VCaP (cell line): ENCODE data around the gene TENM4.
"Not testable (repeated sequence)": the region's sequence is repeated elsewhere in the genome, so short reads cannot be mapped to it uniquely, and the experiment has no call there.

Experiments used
- H3K27ac ChIP-seq: fragments of 450-650 bp; 2 replicates; pipeline ENCODE4 v1.5.1; 2017
- TF ChIP-seq, protein P1 (sequence below): fragments of 450-650 bp; conservative IDR thresholded peaks from 2 replicates; pipeline ENCODE4 v1.5.1; 2017; ENCODE audit warnings: mild to moderate bottlenecking, moderate library complexity

Gene TENM4

GRCh38 chr11:79227308-79227707, 213.5 kb downstream of the TENM4 start:
- TF ChIP-seq, protein P1, sequence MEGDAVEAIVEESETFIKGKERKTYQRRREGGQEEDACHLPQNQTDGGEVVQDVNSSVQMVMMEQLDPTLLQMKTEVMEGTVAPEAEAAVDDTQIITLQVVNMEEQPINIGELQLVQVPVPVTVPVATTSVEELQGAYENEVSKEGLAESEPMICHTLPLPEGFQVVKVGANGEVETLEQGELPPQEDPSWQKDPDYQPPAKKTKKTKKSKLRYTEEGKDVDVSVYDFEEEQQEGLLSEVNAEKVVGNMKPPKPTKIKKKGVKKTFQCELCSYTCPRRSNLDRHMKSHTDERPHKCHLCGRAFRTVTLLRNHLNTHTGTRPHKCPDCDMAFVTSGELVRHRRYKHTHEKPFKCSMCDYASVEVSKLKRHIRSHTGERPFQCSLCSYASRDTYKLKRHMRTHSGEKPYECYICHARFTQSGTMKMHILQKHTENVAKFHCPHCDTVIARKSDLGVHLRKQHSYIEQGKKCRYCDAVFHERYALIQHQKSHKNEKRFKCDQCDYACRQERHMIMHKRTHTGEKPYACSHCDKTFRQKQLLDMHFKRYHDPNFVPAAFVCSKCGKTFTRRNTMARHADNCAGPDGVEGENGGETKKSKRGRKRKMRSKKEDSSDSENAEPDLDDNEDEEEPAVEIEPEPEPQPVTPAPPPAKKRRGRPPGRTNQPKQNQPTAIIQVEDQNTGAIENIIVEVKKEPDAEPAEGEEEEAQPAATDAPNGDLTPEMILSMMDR = no peak
- no peak overlapping the region for H3K27ac ChIP-seq

DNA sequence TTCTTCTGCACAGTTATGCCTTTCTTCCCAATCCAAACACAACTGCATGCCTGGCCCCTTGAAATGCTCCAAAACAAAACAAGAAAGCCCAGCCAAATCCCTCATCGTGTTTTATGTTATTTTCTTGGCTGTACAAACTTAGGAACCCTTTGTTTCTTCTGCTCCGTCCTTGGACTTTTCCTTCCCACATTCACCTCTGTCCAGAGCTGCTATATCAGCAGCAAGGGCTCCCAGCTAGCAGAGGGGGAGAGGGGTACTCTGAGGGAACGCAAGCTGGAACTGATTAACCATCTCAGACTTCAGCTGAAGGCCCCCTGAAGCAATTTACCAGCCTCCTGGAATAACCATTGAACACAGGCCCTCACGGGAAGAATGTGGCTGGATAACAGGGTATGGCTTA, 214.7 kb downstream of the TENM4 start:
- TF ChIP-seq, protein P1 = no peak
- H3K27ac ChIP-seq = no peak overlapping the region

GRCh38 chr11:79222163-79222562, 218.7 kb downstream of the TENM4 start:
- H3K27ac ChIP-seq = not testable (repeated sequence)

DNA sequence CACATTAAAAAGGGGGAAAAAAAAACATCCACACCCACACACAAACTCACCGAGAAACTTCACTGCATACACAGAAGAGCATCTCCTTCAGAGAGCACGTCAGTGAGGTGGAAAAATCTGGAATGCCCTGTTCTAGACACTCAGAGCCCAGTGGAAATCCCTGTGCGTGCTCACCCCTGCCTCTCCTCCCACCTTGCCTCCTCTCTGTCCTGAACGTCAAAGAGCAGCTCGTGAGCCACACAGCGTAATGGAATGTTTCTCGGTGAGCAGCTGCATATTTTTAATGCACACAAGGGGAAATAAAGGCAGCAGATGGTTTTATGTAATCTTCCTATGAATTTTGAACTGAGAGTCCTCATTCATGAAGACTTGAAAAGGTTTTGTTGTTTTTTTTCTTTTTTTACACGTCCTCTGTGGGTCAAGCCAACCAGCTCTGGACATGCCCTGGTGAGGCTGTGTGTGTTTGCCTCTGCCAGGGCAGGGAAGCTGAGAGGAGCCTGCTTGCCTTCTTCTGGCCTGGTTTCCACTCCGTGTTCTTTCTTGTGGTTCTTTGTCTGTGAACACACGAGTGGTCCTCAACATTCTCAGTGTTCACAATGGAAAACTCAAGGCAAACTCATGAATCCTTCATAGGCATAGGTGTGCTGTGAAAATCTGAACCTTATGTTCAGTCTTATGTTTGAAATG, 219.2 kb downstream of the TENM4 start:
- no peak overlapping the region for H3K27ac ChIP-seq
- TF ChIP-seq, protein P1 = no peak

DNA sequence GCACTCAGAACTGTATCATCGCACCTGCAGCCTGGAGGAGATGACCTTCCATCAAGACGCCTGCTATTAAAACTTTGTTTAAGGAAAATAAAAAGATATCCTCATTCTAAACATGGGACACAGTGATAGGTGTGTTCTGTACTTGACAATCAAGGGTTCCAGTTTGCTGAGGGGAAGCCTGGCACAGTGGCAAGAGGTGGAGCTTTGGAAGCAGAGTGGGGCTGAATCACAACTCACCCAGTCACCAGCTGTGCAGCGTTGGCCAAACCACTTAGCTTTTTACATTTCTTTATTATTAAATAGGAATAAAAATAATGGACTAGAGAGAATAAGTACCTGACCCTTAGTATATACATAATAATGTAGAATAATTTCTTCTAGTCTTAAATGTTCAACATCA, 220.7 kb downstream of the TENM4 start:
- no peak overlapping the region for H3K27ac ChIP-seq
- TF ChIP-seq, protein P1 = no peak

- TF ChIP-seq, protein P1 = no peak
Measured at GRCh38 chr11:79219186-79220045, 221.4 kb downstream of the TENM4 start.

DNA sequence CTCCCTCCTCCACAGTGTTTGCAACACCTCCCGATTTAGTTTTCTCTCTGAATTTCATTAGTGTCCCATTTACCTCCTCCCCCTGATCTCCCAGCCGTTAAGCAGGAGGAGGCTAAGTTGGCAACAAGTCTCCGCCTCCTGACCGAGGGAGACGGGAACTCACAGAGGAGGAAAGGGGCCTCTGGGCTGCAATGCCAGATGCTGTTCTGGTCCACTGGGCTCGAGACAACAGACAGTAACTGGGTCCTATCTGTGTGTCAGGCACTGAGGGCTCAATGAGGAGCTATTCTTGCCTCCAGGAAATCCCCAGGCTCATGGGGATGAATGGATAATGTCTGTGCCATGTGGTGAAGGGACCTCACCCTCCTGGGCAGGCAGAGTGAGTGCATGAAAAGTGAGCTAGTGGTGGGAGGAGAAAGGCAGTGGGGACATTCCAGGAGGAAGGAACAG, 228.1 kb downstream of the TENM4 start:
- TF ChIP-seq, protein P1 = no peak
- H3K27ac ChIP-seq = no peak overlapping the region

More at GRCh38 chr11:79219186-79220045, 221.4 kb downstream of the TENM4 start:
- no peak overlapping the region for H3K27ac ChIP-seq
